Activated CD4-positive, alpha-beta T cell treated with anti-CD3 and anti-CD28 coated beads for 24 hours (primary cell): Measurements from ENCODE around the gene KIF16B.
"Not testable (repeated sequence)": the region's sequence is repeated elsewhere in the genome, so short reads cannot be mapped to it uniquely, and the experiment has no call there.

Experiments
- DNase-seq, 2 donors: peaks; one replicate each; pipeline ENCODE4 v3.0.0-alpha.2; 2020; ENCODE audit warnings: low read depth in 2 of 2

Gene KIF16B

DNA sequence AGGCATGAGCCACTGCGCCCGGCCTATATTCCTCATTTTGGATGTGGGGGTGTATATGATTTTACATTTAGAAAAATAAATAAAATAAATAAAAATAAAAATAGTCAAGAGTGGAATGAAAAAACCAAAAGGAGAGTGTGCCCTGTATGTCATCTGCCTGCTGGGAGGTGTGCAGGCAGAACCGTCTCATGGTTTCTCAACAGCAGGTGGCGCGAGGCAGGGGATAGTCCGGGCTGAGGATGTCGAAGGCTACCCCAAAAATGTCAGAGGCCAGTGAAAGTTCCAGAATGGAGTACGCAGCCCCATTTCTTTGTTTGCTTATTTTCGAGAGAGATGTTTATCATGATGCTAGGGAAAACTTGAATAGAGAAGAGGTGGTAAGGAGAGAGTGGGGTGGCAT, 16.4 kb upstream of the KIF16B start:
- no peak for DNase-seq

DNA sequence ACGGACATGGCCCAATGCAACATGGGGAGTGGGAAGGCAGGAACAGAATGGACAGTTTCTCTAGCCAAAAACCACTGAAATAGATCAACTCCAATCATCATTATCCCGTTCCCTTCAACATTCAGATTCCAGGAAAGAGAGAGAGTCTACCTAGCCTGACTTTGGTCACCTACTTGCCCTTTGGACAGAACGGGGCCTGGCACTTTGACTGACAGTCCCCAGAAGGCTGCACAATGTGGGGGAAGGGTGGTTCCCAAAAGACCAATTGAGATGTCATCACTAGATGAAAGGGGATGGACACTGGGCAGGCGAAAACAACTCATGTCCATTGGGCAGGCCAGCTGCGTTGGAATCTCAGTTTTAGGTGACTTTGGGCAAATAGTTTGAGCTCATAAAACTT, 15.0 kb upstream of the KIF16B start:
- DNase-seq: no peak

DNA sequence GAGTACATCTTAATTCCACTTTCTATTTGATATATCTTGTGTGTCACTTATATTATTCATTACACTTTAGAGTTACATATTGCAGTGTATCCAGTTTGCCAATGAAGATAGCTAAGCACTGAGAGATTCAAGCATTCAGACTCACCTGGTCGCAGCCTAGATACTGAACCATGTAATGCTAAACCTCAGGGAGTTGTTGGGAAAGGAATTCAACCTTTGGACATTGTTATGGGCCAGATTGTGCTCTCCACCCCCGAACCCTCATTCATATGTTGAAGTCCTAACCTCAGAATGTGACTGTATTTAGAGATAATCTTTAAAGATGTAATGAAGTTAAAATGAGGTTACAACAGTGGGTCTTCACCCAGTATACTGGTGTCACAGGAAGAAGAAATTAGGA, 13.8 kb upstream of the KIF16B start:
- DNase-seq: no peak

DNA sequence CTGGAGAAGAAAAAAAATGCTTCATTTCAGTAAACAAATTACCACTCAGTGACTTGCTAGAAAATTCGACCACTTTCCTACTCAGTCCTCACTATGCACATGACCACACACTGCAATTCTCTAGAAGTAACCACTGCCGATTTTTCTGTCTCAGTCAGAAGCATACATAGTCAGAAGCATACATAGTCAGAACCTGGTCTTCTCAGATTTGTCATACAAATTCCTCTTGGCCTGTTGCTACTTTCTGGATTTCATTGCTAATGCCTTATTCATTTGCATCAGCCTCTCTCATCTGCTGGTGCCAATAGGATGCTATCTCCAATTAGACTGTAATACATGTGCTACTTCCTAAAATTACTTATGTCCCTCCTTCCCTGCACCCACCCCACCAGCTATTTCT, 10.2 kb upstream of the KIF16B start:
- DNase-seq: no peak

DNA sequence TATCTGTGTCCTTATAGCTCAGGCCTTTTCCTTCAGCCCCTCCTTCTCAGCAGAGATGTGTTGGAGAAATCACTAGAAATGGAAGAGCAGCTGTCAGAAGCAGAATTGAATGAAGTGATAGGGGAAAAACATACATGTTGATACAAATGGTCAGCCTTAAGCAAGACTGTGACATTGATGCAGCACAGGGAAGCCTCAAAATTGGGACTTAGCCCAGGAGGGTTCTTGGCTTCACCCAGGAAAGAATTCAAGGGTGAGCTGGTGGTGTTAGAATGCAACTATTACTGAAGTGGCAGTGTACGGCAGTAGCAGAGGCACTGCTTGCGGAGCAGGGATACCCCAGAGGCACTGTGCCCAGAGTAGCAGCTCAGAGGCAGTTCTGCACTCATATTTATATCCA, 8.0 kb upstream of the KIF16B start:
- DNase-seq: no peak

DNA sequence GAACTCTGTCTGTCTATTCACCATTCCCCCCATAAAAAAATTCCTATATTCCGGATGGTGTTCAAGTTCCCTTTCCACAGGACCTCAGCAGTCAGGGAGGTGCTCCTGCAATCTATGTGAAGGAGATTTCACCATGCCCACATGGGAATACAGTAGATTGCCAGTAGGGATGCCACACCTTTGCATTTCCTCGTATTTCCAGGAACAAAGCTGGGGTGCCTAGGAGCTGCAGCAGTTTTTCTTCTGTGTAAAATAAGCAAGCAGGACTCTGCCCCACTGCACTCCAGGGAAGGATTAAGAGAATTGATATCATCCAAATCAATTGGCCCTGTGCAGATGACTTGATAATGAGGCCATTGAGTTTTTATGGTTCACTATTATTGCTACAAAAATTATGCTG, 7.4 kb upstream of the KIF16B start:
- no peak for DNase-seq

DNA sequence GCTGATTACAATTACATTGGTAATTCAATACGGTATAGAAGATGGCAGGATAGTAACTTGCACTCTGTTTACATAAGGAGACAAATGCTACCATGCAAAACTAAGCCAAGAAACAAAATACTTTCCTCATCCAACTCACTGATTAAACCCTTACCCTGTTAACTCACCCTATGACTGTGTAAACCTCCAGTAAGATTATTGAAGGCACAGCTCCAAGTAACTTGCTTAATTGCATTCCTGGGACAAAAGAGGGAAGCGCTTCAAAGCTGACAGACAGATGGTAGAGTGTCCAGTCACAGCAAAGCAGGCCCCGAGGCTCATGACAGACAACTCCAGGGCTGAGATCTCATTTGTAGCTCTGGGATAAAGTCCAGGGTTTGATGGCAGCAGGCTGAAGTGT, 6.9 kb upstream of the KIF16B start:
- no peak for DNase-seq

DNA sequence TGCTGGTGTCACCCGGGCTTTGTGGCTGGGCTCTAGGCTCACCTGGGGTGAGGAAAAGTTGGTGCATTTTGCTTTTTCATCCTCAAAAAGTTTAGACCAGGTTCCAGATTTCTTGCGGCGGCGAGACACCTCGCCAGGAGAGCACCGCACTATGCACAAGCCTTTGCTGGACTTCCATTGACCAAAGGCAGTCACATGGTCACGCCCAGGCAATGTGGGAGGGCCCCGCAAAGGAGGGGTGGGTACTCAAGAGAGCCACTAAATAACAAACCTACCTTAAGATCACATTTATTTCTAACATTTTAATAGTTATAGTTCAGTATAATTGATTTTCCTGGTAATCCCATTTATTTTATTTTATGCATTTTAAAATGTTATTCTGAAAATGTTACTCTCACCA, 3.0 kb upstream of the KIF16B start:
- no peak for DNase-seq

DNA sequence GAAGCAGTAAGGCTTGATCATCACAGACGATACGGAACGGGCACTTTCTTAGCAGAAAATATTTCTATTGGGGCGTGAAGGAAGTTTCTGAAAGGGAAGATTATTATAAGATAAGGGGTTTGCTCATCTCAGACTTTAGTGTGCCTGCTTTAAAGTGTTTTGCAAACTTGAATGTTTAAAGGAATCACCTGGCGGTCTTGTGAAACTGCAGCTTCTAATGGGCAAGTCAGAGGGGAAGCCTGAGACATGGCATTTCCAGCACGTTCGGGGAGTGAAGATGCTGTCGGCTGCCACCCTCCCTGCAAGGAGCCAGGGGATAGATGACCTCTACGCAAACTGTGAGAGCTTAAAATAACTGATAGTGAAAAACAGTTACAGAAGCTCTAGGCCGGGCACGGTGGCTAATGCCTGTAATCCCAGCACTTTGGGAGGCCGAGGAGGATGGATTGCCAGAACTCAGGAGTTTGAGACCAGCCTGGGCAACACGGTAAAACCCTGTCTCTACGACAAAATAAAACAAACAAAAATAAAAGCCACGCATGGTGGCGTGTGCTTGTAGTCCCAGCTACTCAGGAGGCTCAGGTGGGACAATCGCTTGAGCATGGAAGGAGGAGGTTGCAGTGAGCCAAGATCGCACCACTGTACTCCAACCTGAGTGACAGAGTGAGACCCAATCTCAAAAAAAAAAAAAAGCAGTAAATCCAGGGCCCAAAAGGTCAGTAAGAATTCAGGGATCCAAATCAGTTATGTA, 2.3 kb upstream of the KIF16B start:
- DNase-seq: no peak

DNA sequence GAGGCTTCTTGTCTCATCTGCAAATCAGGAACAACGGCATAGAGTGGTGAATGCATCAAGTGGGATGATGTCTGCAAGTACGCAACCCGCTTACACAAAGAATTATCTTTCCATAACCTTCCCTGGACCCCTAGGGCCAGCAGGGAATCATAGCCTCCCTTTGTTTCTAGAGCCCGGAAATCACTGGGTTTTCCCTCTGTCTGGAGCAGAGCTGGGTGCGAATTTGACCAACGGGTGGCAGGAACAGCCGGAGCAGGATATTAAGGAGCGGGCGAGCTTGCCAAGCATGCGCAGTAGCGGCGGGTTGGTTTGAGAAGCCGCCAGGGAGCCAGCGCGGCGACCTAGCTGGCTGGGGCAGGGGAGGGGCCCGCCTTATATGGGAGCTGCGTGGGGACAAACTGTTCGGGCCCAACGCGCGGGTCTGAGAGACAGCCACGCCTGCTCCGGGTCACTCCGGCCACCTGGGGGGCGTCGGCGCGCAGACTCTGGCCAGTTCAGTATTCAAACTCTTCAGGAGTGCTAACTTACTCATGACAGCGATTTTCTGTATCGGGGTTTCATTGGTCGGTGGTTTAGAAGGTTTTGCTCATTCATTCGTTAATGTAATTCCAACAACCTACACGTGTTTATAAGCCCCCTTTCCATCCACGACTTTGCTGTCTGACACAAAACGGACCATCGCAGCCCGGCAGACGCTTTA, 1.6 kb upstream of the KIF16B start:
- DNase-seq: peak; percentile 76

DNA sequence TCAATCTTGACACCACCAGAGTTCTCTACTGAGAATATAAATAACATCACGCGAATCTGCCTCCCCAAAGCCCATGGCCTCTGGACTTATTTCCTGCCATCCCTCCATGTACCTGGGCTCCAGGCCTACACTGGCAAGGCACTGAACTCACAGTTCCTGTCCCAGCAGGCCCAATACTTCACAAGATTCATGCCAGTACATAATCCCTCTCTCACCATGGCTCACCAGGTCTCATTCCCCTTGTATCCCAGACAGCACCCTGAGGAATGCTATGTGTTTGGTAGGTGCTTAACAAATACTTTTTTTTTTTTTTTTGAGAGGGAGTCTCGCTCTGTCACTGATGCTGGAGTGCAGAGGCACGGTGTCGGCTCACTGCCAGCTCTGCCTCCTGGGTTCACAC, 1.9 kb downstream of the KIF16B start:
- DNase-seq: no peak

DNA sequence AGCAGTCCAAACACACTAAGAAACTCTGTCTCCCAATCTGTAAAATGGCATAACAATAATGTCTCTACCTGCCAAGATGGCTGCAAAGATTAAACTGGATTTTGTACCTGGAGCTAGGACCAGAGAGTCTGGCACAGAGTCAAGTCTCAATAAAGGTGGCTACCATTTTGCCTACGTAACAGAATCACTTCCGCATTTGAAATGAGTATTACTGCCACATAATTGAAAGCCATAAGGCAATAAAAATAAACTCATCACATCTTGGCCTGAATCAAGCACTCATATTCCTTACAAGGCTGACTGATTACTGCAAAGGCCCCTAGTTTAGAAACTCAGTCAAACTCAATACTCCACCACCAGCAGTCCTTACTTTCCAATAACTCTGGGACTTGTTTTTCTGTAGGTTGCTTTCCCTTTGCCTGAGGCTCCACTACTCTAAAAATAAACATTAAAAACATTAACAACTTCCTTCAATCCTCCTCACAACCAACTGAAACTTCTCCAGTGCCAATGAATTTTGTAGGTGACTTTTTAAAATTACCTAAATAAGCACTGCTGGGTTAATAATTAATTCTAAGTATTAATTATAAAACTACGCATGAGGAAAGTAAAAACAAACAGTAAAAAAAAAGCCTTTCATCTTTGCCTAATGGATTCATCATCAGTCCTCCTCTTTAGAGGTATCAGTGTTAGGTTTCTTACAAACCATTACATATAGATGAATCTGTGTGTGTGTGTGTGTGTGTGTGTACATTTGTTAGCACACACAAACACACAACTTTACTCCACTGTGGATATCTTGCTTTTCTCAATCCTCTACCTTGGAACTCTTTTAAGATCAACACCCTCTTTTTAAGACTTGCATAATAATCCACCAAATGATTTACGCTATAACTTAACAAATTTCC, 3.7 kb downstream of the KIF16B start:
- no peak for DNase-seq

DNA sequence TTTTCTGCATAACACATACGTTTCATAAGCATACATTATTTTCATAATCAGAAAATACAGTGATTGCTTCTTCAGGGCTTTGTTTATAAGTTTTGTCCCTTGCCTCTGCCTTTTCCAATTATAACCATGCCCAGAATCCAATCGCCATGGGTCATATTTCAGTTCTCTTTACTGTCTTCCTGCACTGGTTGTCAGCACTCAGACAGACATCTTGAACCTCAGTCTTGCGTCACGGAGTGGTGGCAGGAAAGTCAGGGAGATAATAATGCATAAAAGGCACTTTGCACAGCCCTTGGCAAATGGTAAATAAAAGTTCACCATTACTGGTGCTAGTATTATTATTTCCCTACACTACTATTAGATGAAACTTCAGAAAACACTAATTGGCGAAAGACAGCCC, 7.2 kb downstream of the KIF16B start:
- no peak for DNase-seq

DNA sequence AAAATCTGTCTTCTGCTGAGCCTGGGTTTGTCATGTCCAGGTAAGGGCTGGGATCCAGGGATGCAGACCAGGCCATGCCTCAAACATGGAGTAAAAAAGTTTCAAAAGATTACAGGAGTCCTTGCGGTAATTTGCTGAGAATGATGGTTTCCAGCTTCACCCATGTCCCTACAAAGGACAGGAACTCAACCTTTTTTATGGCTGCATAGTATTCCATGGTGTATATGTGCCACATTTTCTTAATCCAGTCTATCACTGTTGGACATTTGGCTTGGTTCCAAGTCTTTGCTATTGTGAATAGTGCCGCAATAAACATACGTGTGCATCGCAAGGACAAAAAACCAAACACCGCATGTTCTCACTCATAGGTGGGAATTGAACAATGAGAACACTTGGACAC, 9.2 kb downstream of the KIF16B start:
- DNase-seq: not testable (repeated sequence)

DNA sequence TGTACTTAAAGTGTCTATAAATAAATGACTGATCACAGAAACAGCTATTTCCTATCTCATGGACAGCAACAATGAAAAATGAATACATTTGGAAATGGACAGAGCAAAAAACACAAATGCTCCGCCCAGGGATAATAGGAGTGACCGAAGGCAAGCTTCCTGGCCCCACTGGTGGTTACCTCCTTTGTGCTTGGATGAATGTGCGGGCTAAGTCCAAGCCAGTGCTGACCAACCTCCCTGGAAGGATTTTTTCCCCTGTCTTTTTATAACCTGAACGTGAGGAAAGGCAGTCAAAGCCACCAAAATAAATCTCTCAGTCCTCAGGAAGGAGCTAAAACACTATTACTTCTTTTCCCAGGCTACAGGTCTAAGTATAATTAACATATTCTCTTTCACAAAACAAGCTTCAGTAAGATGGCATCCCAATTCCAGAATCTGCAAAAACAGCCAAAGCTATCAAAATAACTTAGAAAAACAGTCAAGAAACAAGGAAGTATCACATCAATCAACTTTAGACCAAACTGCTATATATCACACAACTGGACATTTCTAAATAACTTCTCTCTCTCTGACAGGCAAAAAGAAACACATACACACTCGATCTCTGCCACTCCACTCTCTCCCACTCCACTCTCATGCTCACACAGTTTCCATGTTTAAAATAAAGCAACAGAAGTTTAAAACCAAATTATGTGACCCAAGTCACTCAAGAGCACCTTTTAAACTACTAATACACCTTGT, 10.0 kb downstream of the KIF16B start:
- DNase-seq: no peak

DNA sequence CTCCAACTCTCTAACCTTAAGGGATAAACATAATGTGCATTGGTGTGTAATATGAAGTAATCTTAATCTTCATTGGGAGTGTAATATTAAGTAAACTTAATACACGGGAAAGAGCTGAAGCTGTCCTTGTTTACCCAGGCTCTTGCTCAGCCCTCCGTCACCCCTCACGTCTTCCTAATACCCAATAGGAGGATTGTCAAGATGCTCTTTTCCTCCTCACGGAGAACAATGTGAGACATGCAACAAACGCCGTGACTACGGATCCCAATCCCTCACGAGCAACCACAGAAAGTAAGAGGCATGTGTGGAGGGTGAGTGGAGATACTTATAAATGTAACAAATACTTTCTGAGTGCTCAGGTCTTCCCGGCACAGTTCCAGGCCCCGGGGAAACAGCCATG, 11.0 kb downstream of the KIF16B start:
- no peak for DNase-seq

DNA sequence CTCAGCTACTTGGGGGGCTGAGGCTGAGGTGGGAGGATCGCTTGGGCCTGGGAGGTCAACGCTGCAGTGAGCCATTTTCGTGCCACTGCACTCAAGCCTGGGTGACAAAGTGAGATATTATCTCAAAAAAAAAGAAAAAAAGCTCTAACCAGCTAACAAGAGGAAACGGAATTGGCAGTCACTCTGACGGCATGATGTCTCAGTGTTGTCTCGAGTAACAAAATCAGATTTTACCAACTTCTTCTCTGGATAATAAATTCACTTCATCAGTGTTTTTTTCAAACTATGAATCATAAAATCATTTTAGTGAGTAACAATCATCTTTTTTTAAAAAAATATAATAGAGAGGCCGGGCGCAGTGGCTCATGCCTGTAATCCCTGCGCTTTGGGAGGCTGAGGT, 12.6 kb downstream of the KIF16B start:
- DNase-seq: no peak

DNA sequence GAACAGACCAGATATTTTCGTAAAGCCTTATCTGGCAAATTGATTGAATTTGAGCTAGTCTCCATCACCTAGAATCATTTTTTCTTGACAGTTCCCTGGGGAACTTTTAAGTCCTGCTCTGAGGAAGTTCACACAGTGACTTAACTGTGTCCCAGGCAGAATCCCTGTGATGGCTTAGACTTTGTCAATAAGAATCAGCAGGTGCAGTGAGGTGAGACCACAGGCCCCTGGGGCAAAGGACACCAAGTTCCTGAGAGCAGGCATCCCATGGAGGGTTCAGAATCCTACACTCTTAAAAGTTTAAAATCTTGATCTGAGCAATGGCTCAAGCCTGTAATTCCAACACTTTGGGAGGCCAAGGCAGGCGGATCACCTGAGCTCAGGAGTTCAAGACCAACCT, 13.0 kb downstream of the KIF16B start:
- no peak for DNase-seq

DNA sequence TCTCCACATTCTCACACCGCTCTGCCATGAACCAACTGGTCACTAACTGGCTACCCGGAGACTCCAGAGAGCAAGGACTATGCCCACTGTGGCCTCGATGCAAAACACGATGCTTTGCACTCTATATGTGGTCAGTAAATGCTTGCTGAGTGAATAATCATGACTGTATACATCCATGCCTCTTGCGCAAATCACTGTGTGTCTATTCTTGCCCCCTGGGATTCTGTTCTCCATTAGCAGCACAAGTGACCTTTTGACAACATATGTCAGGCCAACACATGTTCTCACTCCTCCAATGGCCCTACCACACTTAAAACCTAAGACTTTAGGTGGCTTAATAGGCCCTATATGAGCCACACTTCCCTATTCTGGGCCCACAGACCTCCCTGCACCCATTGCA, 16.9 kb downstream of the KIF16B start:
- DNase-seq: no peak

DNA sequence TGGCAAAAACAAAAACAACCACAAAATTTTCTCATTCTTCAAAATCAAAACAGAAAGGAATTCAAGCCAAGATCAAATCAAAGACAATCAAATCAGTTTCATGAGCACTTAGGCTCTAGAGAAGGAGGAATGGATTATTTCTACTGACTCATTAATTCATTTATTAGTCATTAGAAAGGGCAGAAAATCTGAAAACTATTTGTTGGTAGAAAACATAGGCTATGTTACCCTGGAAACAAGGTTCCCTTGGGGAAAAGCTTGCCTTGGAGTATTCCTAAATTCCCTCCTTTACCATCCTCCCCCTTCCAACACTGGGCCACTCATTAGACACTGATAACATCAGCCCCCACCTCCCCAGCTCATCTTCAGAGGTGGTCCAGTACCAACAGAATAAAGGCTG, 17.5 kb downstream of the KIF16B start:
- DNase-seq: no peak

DNA sequence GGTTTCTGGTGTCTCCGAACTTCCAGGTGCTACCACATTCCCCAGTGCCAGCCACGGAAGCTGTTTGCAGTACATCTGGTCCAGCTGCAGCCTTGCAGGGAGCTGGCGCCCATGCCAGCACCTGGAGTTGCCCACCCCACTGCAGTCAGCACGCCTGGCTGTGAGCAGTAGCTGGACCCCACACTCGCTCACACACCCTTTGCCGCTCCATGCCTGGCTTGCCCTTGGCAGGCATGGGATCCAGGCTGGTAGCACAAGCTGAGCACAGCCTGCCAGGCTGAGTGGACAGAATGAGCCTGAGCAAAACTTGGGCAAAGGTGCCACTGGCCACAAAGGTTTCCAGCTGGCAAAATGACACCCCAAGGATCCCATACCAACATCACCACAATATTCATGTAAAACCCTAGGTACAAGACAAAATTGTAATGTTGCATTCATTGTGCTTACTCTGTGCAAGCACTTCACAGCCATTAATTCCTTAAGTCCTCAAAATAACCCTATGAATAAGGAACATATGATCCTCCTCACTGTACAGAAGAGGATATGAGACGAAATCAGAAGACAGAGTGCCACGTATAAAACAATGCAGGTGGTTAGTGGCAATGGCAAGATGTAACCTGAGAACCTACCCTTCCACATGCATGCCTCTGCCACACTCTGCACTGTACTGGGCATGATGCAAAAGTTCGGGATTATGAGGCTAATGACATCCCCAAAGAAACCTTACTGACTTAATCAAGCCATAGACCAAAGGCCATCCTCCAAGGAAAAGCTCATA, 18.3 kb downstream of the KIF16B start:
- DNase-seq: no peak
